ENCODE results near the gene GDPD3. TPM values are rescaled to one million over a fixed set of nuclear protein-coding genes. Genes with fewer than 3 reads are reported as not detected.

The GDPD3 gene
- total RNA-seq, 1 donor from 2014 or later = 6.1 TPM

DNA sequence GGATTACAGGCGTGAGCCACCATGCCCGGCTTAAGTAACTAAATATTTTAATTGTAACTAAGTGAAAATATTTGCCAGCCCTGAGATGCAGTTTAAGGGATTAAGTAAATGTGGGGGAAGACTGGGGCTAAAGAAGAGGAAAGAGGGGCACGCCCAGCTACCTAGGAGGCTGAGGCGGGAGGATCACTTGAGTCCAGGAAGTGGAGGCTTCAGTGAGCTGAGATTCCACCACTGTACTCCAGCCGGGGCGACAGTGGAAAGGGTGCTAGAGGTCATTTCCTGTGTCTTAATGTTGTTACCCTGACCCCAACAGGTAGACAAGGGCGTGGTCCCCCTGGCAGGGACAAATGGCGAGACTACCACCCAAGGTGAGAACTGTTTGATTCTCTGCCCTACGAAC lies 45.0 kb downstream of the GDPD3 start:
- Mint-ChIP-seq H3K4me1 (peaks cover 33% of the 10 kb centered on the region), H3K4me3 (peak overlapping the region; percentile 48), H3K27ac (no peak overlapping the region), H3K36me3 (ENCODE audit: low read depth) (peaks cover 58% of the 10 kb centered on the region), H3K27me3 (no peaks in the 10 kb centered on the region), H3K9me3 (no peaks in the 10 kb centered on the region)
- intact Hi-C loops (cut with micrococcal nuclease) = loop anchor here (10.0 kb wide), 2 partner anchors 336 to 586 kb away; partner anchors contain the start of genes FBRS, PRR14 and ZNF771
- ChIA-PET CTCF (no interaction called here), POLR2A (no interaction called here)
- TF ChIP-seq, protein P1, sequence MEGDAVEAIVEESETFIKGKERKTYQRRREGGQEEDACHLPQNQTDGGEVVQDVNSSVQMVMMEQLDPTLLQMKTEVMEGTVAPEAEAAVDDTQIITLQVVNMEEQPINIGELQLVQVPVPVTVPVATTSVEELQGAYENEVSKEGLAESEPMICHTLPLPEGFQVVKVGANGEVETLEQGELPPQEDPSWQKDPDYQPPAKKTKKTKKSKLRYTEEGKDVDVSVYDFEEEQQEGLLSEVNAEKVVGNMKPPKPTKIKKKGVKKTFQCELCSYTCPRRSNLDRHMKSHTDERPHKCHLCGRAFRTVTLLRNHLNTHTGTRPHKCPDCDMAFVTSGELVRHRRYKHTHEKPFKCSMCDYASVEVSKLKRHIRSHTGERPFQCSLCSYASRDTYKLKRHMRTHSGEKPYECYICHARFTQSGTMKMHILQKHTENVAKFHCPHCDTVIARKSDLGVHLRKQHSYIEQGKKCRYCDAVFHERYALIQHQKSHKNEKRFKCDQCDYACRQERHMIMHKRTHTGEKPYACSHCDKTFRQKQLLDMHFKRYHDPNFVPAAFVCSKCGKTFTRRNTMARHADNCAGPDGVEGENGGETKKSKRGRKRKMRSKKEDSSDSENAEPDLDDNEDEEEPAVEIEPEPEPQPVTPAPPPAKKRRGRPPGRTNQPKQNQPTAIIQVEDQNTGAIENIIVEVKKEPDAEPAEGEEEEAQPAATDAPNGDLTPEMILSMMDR (IDR thresholded peaks at IDR 0.05) = no peak
- DNase-seq (no peak), ATAC-seq (ENCODE audit: low read depth) (no peak)

GRCh38 chr16:30067584-30067916 lies 45.8 kb downstream of the GDPD3 start:
- TF ChIP-seq, protein P1 (IDR thresholded peaks at IDR 0.05) = no peak
- POLR2A ChIA-PET = interaction anchor here (3.5 to 4.8 kb wide), 2 partner anchors 8 to 117 kb away, joined by 75 to 89 read pairs; partner anchors contain the start of genes CORO1A and PPP4C
- no peaks in the 10 kb centered on the region for H3K27me3 Mint-ChIP-seq

GRCh38 chr16:30066761-30067583 lies 46.4 kb downstream of the GDPD3 start:
- intact Hi-C loops (cut with micrococcal nuclease) = loop anchor here (10.0 kb wide), 2 partner anchors 338 to 588 kb away; partner anchors contain the start of genes FBRS, PRR14 and ZNF771
- Mint-ChIP-seq H3K27me3 (no peaks in the 10 kb centered on the region), H3K9me3 (no peaks in the 10 kb centered on the region), H3K27ac (peak overlapping the region; percentile 99), H3K4me1 (peaks cover 35% of the 10 kb centered on the region), H3K36me3 (ENCODE audit: low read depth) (peaks cover 54% of the 10 kb centered on the region), H3K4me3 (peak overlapping the region; percentile 99)
- DNase-seq (no peak), ATAC-seq (ENCODE audit: low read depth) (no peak)
- ChIA-PET CTCF (interaction anchor here (0.7 to 2.9 kb wide), 2 partner anchors 26 to 334 kb away, joined by 3 to 24 read pairs; partner anchors contain the start of gene TBX6), POLR2A (interaction anchor here (0.6 to 4.8 kb wide), 8 partner anchors 8 to 1244 kb away, joined by 4 to 116 read pairs (median 10); partner anchors contain the start of genes ATXN2L, CORO1A, PPP4C and TAOK2)
- TF ChIP-seq, protein P1 (IDR thresholded peaks at IDR 0.05) = no peak

More at GRCh38 chr16:30067584-30067916, 45.8 kb downstream of the GDPD3 start:
- ATAC-seq (ENCODE audit: low read depth) = no peak
- intact Hi-C loops (cut with micrococcal nuclease) = loop anchor here (10.0 kb wide), 2 partner anchors 337 to 587 kb away; partner anchors contain the start of genes FBRS, PRR14 and ZNF771
- peak overlapping the region; percentile 24 for H3K27ac Mint-ChIP-seq
- peaks cover 35% of the 10 kb centered on the region for H3K4me1 Mint-ChIP-seq
- DNase-seq = no peak
- CTCF ChIA-PET = interaction anchor here (0.7 kb wide), 1 partner anchor 333 kb away, joined by 3 read pairs; no protein-coding TSS in a partner anchor
- no peak overlapping the region for H3K4me3 Mint-ChIP-seq
- H3K9me3 Mint-ChIP-seq = no peaks in the 10 kb centered on the region
- peaks cover 57% of the 10 kb centered on the region for H3K36me3 Mint-ChIP-seq (ENCODE audit: low read depth)

GRCh38 chr16:30065943-30066760 lies 47.2 kb downstream of the GDPD3 start:
- CTCF ChIA-PET = interaction anchor here (2.2 to 2.9 kb wide), 2 partner anchors 26 to 35 kb away, joined by 8 to 24 read pairs; partner anchors contain the start of genes TBX6 and TLCD3B
- Mint-ChIP-seq H3K27me3 (no peaks in the 10 kb centered on the region), H3K4me3 (peak overlapping the region; percentile 99), H3K4me1 (peaks cover 35% of the 10 kb centered on the region), H3K9me3 (no peaks in the 10 kb centered on the region), H3K36me3 (ENCODE audit: low read depth) (peaks cover 46% of the 10 kb centered on the region), H3K27ac (peak overlapping the region; percentile 99)
- intact Hi-C loops (cut with micrococcal nuclease) = loop anchor here (1.0 to 10.0 kb wide), 8 partner anchors 9 to 589 kb away; partner anchors contain the start of genes FBRS, INO80E, MAPK3 and PPP4C
- DNase-seq (no peak), ATAC-seq (ENCODE audit: low read depth) (no peak)
- TF ChIP-seq, protein P1 (IDR thresholded peaks at IDR 0.05) = no peak
- POLR2A ChIA-PET = interaction anchor here (0.6 to 4.8 kb wide), 36 partner anchors 9 to 1243 kb away, joined by 3 to 116 read pairs (median 6); partner anchors contain the start of genes ATXN2L, CORO1A, FBRS and HIRIP3

Data from activated B cell treated with CpG ODN at 0.5 μM for 24 hours (primary cell).